Measurements from ENCODE around the gene FEV. TPM values are rescaled to one million over a fixed set of nuclear protein-coding genes. Genes with fewer than 3 reads are reported as not detected.

FEV gene
- total RNA-seq, 2 donors from 2014 or later: not detected

DNA sequence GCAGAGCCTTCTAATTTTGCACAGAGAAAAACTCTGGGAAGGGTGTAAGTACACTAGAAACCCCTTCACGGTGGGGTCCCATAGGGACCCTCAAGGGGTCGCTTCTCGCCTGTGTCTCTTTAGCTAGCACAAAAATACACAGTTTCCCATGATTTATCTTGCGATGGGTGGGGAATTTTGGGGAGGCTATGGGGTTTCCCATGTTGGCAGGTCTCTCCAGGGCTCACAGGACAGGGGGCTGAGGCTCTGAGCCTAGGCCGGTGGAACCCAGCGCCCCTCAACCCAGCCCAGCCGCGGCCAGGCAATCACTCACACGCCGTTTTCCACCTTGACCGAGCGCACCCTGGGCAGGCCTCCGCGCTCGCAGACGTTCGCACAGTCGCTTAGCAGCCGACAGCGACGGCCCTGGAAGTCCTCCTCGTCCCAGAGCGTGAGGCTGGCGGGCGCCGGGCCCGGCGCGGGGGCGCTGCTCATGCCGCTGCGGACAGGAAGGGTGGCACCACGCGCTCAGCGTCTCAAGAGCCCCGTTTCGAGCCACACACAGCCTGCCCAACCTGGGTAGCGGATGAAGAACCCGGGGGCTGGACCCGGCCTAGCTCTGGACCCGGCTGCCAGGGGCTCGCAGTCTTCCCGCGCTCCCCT, 7.8 kb upstream of the FEV start:
- H3K4me3 ChIP-seq: peak overlapping the region; percentile 67
- ATAC-seq (ENCODE audit: insufficient number of reproducible peaks, low FRiP score, low read depth): no peak
- H3K27me3 ChIP-seq (replicated peaks; ENCODE audit: insufficient read depth): peaks cover 25% of the 10 kb centered on the region

DNA sequence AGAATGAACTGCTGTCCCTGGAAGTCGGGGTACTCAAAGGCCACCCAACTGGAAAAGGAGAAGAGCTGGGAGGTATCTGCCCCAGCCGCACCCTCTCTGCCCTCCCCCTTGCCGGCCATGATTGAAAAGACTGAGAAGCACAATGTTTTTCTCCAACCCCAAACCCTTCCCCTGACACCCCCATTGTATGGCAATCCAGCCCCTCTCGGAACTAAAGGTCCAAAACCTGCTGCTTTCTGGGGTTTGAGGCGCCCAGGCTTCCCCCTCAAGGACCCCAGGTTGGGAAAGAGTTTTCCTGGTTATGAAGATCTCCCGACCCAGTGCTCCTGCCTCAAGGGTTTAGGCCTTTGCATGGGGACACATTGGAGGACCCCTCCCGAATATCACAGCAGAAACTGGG, 7.2 kb upstream of the FEV start:
- ATAC-seq (ENCODE audit: insufficient number of reproducible peaks, low FRiP score, low read depth) (no peak), DNase-seq (ENCODE audit: low spot score) (no peak)
- Histone ChIP-seq H3K4me1 (ENCODE audit: control insufficient read depth in 1 of 2, low read depth in 2 of 2) (peaks cover 9 to 25% of the 10 kb centered on the region in 2 donors), H3K27ac (no peak overlapping the region), H3K4me3 (no peak overlapping the region), H3K9me3 (no peaks in the 10 kb centered on the region), H3K36me3 (no peaks in the 10 kb centered on the region), H3K27me3 (replicated peaks; ENCODE audit: insufficient read depth) (peaks cover 27% of the 10 kb centered on the region)
- TF ChIP-seq, protein P1, sequence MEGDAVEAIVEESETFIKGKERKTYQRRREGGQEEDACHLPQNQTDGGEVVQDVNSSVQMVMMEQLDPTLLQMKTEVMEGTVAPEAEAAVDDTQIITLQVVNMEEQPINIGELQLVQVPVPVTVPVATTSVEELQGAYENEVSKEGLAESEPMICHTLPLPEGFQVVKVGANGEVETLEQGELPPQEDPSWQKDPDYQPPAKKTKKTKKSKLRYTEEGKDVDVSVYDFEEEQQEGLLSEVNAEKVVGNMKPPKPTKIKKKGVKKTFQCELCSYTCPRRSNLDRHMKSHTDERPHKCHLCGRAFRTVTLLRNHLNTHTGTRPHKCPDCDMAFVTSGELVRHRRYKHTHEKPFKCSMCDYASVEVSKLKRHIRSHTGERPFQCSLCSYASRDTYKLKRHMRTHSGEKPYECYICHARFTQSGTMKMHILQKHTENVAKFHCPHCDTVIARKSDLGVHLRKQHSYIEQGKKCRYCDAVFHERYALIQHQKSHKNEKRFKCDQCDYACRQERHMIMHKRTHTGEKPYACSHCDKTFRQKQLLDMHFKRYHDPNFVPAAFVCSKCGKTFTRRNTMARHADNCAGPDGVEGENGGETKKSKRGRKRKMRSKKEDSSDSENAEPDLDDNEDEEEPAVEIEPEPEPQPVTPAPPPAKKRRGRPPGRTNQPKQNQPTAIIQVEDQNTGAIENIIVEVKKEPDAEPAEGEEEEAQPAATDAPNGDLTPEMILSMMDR (IDR thresholded peaks at IDR 0.05): no peak

More for the DNA sequence above, 7.8 kb upstream of the FEV start:
- no peak for DNase-seq (ENCODE audit: low spot score)
- H3K4me1 ChIP-seq (ENCODE audit: control insufficient read depth in 1 of 2, low read depth in 2 of 2): peaks cover 9 to 25% of the 10 kb centered on the region in 2 donors
- no peaks in the 10 kb centered on the region for H3K9me3 ChIP-seq
- no peak overlapping the region for H3K27ac ChIP-seq
- H3K36me3 ChIP-seq: no peaks in the 10 kb centered on the region
- TF ChIP-seq, protein P1 (IDR thresholded peaks at IDR 0.05): no peak

DNA sequence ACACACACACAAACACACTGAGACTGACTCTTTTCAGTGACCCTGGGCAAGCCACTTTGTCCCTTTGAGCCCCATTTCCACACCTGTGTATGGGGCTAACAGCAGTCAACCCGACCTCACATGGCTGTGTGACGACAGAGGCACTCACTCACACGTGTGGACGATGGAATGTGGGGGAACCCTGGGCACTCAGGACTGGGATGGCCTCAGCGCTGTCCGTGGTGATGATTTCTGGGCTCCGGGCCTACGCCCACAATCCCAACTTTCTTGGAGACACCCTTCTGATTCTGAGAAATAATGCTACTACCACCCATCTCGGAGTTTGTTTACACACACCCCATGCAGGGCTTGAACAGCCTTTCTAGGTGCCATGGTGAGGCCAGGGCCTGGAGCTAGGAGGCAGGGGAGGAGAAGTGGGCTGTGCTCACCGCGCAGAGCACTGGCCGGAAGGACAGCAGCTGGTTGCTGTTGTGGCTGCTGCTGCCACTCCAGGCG, 6.7 kb upstream of the FEV start:
- TF ChIP-seq, protein P1 (IDR thresholded peaks at IDR 0.05): no peak
- ATAC-seq (ENCODE audit: insufficient number of reproducible peaks, low FRiP score, low read depth): no peak
- Histone ChIP-seq H3K4me1 (ENCODE audit: control insufficient read depth in 1 of 2, low read depth in 2 of 2) (peaks cover 9 to 25% of the 10 kb centered on the region in 2 donors), H3K36me3 (no peaks in the 10 kb centered on the region), H3K27me3 (replicated peaks; ENCODE audit: insufficient read depth) (peaks cover 32% of the 10 kb centered on the region), H3K4me3 (no peak overlapping the region), H3K27ac (no peak overlapping the region), H3K9me3 (no peaks in the 10 kb centered on the region)
- DNase-seq (ENCODE audit: low spot score): no peak

DNA sequence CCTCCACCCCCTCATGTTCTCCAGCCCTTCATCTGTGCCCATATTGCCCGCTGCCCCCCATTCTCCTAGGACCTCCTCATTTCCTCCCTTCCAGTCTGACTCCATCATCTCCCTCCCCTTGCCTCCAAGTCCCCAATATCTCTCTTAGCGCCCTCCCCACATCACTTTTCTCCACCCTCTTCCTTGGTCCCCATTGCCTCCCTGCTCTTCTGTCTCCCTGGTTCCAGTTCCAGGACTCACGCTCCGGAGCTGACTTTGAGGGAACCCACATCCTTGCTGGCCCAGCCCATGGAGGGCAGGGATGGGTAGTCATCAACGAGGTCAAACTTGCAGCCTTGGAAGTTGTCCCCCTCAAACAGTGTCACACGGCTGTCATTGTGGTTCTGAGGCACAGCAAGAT, 5.6 kb upstream of the FEV start:
- ATAC-seq (ENCODE audit: insufficient number of reproducible peaks, low FRiP score, low read depth) (no peak), DNase-seq (ENCODE audit: low spot score) (no peak)
- Histone ChIP-seq H3K27ac (no peak overlapping the region), H3K27me3 (replicated peaks; ENCODE audit: insufficient read depth) (peaks cover 38% of the 10 kb centered on the region), H3K4me1 (ENCODE audit: control insufficient read depth in 1 of 2, low read depth in 2 of 2) (peaks cover 9 to 18% of the 10 kb centered on the region in 2 donors), H3K9me3 (no peaks in the 10 kb centered on the region), H3K4me3 (no peak overlapping the region), H3K36me3 (no peaks in the 10 kb centered on the region)
- TF ChIP-seq, protein P1 (IDR thresholded peaks at IDR 0.05): no peak

DNA sequence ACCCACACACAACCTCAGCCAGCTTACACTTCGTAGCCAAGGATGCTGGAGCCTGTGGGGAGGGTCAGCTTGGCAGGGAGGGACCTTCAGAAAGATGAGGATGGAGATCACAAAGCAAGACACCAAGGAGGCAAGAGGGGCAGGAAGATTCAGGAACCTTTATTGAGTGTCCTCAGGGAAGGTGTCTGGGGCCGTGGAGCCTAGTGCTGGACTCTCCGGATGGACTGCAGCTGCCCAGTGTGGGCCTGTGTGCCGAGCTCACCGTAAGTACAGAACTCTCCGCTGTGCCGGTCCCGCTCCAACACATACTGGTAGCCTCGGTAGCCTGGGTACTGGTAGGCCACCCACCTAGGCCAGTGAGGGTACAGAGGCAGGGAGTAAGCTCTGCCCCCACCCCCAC, 5.1 kb upstream of the FEV start:
- peaks cover 41% of the 10 kb centered on the region for H3K27me3 ChIP-seq (replicated peaks; ENCODE audit: insufficient read depth)
- ATAC-seq (ENCODE audit: insufficient number of reproducible peaks, low FRiP score, low read depth) (no peak), DNase-seq (ENCODE audit: low spot score) (no peak)
- peaks cover 9 to 18% of the 10 kb centered on the region in 2 donors for H3K4me1 ChIP-seq (ENCODE audit: control insufficient read depth in 1 of 2, low read depth in 2 of 2)
- TF ChIP-seq, protein P1 (IDR thresholded peaks at IDR 0.05): no peak
- no peaks in the 10 kb centered on the region for H3K9me3 ChIP-seq
- H3K36me3 ChIP-seq: no peaks in the 10 kb centered on the region
- H3K4me3 ChIP-seq: no peak overlapping the region
- H3K27ac ChIP-seq: no peak overlapping the region
